ENCODE data around the gene HGFAC.
"Not testable (repeated sequence)": the region's sequence is repeated elsewhere in the genome, so short reads cannot be mapped to it uniquely, and the experiment has no call there.

The HGFAC gene

GRCh38 chr4:3411190-3411589 lies 30.6 kb upstream of the HGFAC start:
- not testable (repeated sequence) for DNase-seq (ENCODE audit: low spot score)

- DNase-seq (ENCODE audit: low spot score), result no peak
Observed at GRCh38 chr4:3411676-3412075, 30.1 kb upstream of the HGFAC start.

- no peak for DNase-seq (ENCODE audit: low spot score)
Observed at GRCh38 chr4:3412257-3413020, 29.3 kb upstream of the HGFAC start.

- DNase-seq (ENCODE audit: low spot score), result no peak
Observed at GRCh38 chr4:3413217-3413671, 28.5 kb upstream of the HGFAC start.

- DNase-seq (ENCODE audit: low spot score), result no peak
Observed at GRCh38 chr4:3413675-3414420, 27.9 kb upstream of the HGFAC start.

GRCh38 chr4:3414421-3415279 lies 27.1 kb upstream of the HGFAC start:
- no peak for DNase-seq (ENCODE audit: low spot score)

- no peak for DNase-seq (ENCODE audit: low spot score)
Observed at GRCh38 chr4:3415471-3416141, 26.2 kb upstream of the HGFAC start.

- no peak for DNase-seq (ENCODE audit: low spot score)
Observed at GRCh38 chr4:3416270-3416669, 25.5 kb upstream of the HGFAC start.

- no peak for DNase-seq (ENCODE audit: low spot score)
Observed at GRCh38 chr4:3416821-3417221, 24.9 kb upstream of the HGFAC start.

- DNase-seq (ENCODE audit: low spot score), result no peak
Observed at GRCh38 chr4:3417448-3417847, 24.3 kb upstream of the HGFAC start.

- DNase-seq (ENCODE audit: low spot score), result no peak
Observed at GRCh38 chr4:3418029-3418762, 23.6 kb upstream of the HGFAC start.

GRCh38 chr4:3419836-3420605 lies 21.7 kb upstream of the HGFAC start:
- no peak for DNase-seq (ENCODE audit: low spot score)

- no peak for DNase-seq (ENCODE audit: low spot score)
Observed at GRCh38 chr4:3420606-3420955, 21.2 kb upstream of the HGFAC start.

- DNase-seq (ENCODE audit: low spot score), result no peak
Observed at GRCh38 chr4:3420956-3421355, 20.8 kb upstream of the HGFAC start.

- DNase-seq (ENCODE audit: low spot score), result no peak
Observed at GRCh38 chr4:3421470-3421869, 20.3 kb upstream of the HGFAC start.

GRCh38 chr4:3422241-3422801 lies 19.4 kb upstream of the HGFAC start:
- no peak for DNase-seq (ENCODE audit: low spot score)

- no peak for DNase-seq (ENCODE audit: low spot score)
Observed at GRCh38 chr4:3422808-3423297, 18.9 kb upstream of the HGFAC start.

- DNase-seq (ENCODE audit: low spot score), result no peak
Observed at GRCh38 chr4:3423406-3423805, 18.4 kb upstream of the HGFAC start.

GRCh38 chr4:3423952-3424351 lies 17.8 kb upstream of the HGFAC start:
- no peak for DNase-seq (ENCODE audit: low spot score)

GRCh38 chr4:3424522-3425095 lies 17.2 kb upstream of the HGFAC start:
- DNase-seq (ENCODE audit: low spot score), result no peak

Measured in ecto neural progenitor cell (in vitro differentiated cells).